RPMI8226 (cell line): ENCODE measurements around the gene PVR.
A peak's percentile ranks its signal among the peaks of the same experiment; 100 is the strongest.
"Not testable (repeated sequence)": the region's sequence is repeated elsewhere in the genome, so short reads cannot be mapped to it uniquely, and the experiment has no call there.

Source experiments
- DNase-seq: peaks from one replicate; pipeline ENCODE4 v3.0.0-alpha.2; 2015

Gene PVR

GRCh38 chr19:44704982-44705381, 61.3 kb downstream of the PVR start:
- DNase-seq, result no peak

GRCh38 chr19:44705502-44706010, 61.8 kb downstream of the PVR start:
- DNase-seq, result no peak

- no peak for DNase-seq
Observed at GRCh38 chr19:44706506-44707236, 63.0 kb downstream of the PVR start.

- DNase-seq, result no peak
Observed at GRCh38 chr19:44707794-44708193, 64.1 kb downstream of the PVR start.

- DNase-seq, result no peak
Observed at GRCh38 chr19:44708940-44709339, 65.2 kb downstream of the PVR start.

- not testable (repeated sequence) for DNase-seq
Observed at GRCh38 chr19:44709434-44710266, 65.9 kb downstream of the PVR start.

GRCh38 chr19:44710483-44710882, 66.8 kb downstream of the PVR start:
- no peak for DNase-seq

GRCh38 chr19:44712864-44713515, 69.3 kb downstream of the PVR start:
- DNase-seq, result peak; percentile 49
